ENCODE results near the gene PRSS38. TPM values are rescaled to one million over a fixed set of nuclear protein-coding genes. Genes with fewer than 3 reads are reported as not detected.

PRSS38 gene
- total RNA-seq, 1 donor from 2014 or later, result not detected

- Mint-ChIP-seq H3K27ac (ENCODE audit: unreplicated experiment) (no peak overlapping the region), H3K36me3 (ENCODE audit: unreplicated experiment) (no peaks in the 10 kb centered on the region), H3K4me3 (ENCODE audit: unreplicated experiment) (no peak overlapping the region), H3K9me3 (ENCODE audit: unreplicated experiment) (peaks cover 1% of the 10 kb centered on the region), H3K27me3 (ENCODE audit: unreplicated experiment) (peaks cover 6% of the 10 kb centered on the region), H3K4me1 (ENCODE audit: low read depth, unreplicated experiment) (no peaks in the 10 kb centered on the region)
- DNase-seq, result no peak
- TF ChIP-seq, protein P1, sequence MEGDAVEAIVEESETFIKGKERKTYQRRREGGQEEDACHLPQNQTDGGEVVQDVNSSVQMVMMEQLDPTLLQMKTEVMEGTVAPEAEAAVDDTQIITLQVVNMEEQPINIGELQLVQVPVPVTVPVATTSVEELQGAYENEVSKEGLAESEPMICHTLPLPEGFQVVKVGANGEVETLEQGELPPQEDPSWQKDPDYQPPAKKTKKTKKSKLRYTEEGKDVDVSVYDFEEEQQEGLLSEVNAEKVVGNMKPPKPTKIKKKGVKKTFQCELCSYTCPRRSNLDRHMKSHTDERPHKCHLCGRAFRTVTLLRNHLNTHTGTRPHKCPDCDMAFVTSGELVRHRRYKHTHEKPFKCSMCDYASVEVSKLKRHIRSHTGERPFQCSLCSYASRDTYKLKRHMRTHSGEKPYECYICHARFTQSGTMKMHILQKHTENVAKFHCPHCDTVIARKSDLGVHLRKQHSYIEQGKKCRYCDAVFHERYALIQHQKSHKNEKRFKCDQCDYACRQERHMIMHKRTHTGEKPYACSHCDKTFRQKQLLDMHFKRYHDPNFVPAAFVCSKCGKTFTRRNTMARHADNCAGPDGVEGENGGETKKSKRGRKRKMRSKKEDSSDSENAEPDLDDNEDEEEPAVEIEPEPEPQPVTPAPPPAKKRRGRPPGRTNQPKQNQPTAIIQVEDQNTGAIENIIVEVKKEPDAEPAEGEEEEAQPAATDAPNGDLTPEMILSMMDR (IDR thresholded peaks at IDR 0.05; ENCODE audit: partially characterized antibody, unreplicated experiment), result no peak
Measured at GRCh38 chr1:227798078-227798802, 17.2 kb upstream of the PRSS38 start.

DNA sequence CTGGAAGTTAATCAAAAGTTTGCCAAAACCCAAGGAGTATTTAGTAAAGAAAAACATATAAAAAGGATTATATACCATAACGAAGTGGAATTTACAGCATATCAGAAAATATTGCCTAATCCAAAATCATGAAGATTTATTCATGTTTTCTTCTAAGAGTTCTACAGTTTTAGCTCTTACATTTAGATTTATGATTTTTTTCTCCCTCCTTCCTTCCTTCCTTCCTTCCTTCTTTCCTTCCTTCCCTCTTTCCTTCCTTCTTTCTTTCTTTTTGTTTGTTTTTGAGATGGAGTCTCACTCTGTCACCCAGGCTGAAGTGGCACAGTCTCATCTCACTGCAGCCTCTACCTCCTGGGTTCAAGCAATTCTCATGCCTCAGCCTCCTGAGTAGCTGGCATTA lies 15.7 kb upstream of the PRSS38 start:
- Mint-ChIP-seq H3K4me3 (ENCODE audit: unreplicated experiment) (no peak overlapping the region), H3K27me3 (ENCODE audit: unreplicated experiment) (peaks cover 6% of the 10 kb centered on the region), H3K27ac (ENCODE audit: unreplicated experiment) (no peak overlapping the region), H3K4me1 (ENCODE audit: low read depth, unreplicated experiment) (no peaks in the 10 kb centered on the region), H3K9me3 (ENCODE audit: unreplicated experiment) (peaks cover 1% of the 10 kb centered on the region), H3K36me3 (ENCODE audit: unreplicated experiment) (no peaks in the 10 kb centered on the region)
- DNase-seq, result no peak
- TF ChIP-seq, protein P1 (IDR thresholded peaks at IDR 0.05; ENCODE audit: partially characterized antibody, unreplicated experiment), result no peak

- peaks cover 2% of the 10 kb centered on the region for H3K9me3 Mint-ChIP-seq (ENCODE audit: unreplicated experiment)
- no peak overlapping the region for H3K27ac Mint-ChIP-seq (ENCODE audit: unreplicated experiment)
- H3K4me1 Mint-ChIP-seq (ENCODE audit: low read depth, unreplicated experiment), result no peaks in the 10 kb centered on the region
- no peak for DNase-seq
- H3K27me3 Mint-ChIP-seq (ENCODE audit: unreplicated experiment), result peaks cover 5% of the 10 kb centered on the region
- TF ChIP-seq, protein P1 (IDR thresholded peaks at IDR 0.05; ENCODE audit: partially characterized antibody, unreplicated experiment), result no peak
- no peak overlapping the region for H3K4me3 Mint-ChIP-seq (ENCODE audit: unreplicated experiment)
- peaks cover 5% of the 10 kb centered on the region for H3K36me3 Mint-ChIP-seq (ENCODE audit: unreplicated experiment)
Measured at GRCh38 chr1:227803933-227804332, 11.5 kb upstream of the PRSS38 start.

- Mint-ChIP-seq H3K36me3 (ENCODE audit: unreplicated experiment) (peaks cover 5% of the 10 kb centered on the region), H3K27me3 (ENCODE audit: unreplicated experiment) (no peaks in the 10 kb centered on the region)
- TF ChIP-seq, protein P1 (IDR thresholded peaks at IDR 0.05; ENCODE audit: partially characterized antibody, unreplicated experiment), result no peak
Measured at GRCh38 chr1:227805606-227806197, 9.8 kb upstream of the PRSS38 start.

GRCh38 chr1:227808566-227808965 lies 6.9 kb upstream of the PRSS38 start:
- Mint-ChIP-seq H3K27me3 (ENCODE audit: unreplicated experiment) (peaks cover 1% of the 10 kb centered on the region), H3K9me3 (ENCODE audit: unreplicated experiment) (peaks cover 6% of the 10 kb centered on the region), H3K4me1 (ENCODE audit: low read depth, unreplicated experiment) (no peaks in the 10 kb centered on the region), H3K36me3 (ENCODE audit: unreplicated experiment) (peaks cover 17% of the 10 kb centered on the region), H3K27ac (ENCODE audit: unreplicated experiment) (no peak overlapping the region), H3K4me3 (ENCODE audit: unreplicated experiment) (no peak overlapping the region)
- TF ChIP-seq, protein P1 (IDR thresholded peaks at IDR 0.05; ENCODE audit: partially characterized antibody, unreplicated experiment), result no peak
- DNase-seq, result no peak

More at GRCh38 chr1:227805606-227806197, 9.8 kb upstream of the PRSS38 start:
- H3K27ac Mint-ChIP-seq (ENCODE audit: unreplicated experiment), result no peak overlapping the region
- DNase-seq, result no peak
- no peaks in the 10 kb centered on the region for H3K4me1 Mint-ChIP-seq (ENCODE audit: low read depth, unreplicated experiment)
- no peak overlapping the region for H3K4me3 Mint-ChIP-seq (ENCODE audit: unreplicated experiment)
- H3K9me3 Mint-ChIP-seq (ENCODE audit: unreplicated experiment), result peaks cover 2% of the 10 kb centered on the region

All from glutamatergic neuron (in vitro differentiated cells).